Astrocyte (in vitro differentiated cells and primary cell): ENCODE measurements around the gene ZNF516. TPM values are rescaled to one million over a fixed set of nuclear protein-coding genes. Genes with fewer than 3 reads are reported as not detected.

Experiments
- DNase-seq: peaks from one replicate; pipeline ENCODE4 v3.0.0-alpha.2; 2010; ENCODE audit warnings: low read depth
- FAIRE-seq: peaks from 2 replicates; lab custom pipeline; 2011; peaks lifted over from hg19 to GRCh38; lab: Jason Lieb, UNC
- H2AFZ ChIP-seq: 2 replicates; pipeline ENCODE4 v1.6.0; 2012; ENCODE audit warnings: low read depth, low read length, inconsistent platforms
- H3K27ac ChIP-seq: 2 replicates; pipeline ENCODE4 v1.5.1; 2011; ENCODE audit warnings: low read depth, low read length, inconsistent platforms
- H3K27me3 ChIP-seq: 2 replicates; pipeline ENCODE4 v1.6.0; 2011; ENCODE audit warnings: low read length, inconsistent platforms; ENCODE audit not compliant: insufficient read depth
- H3K36me3 ChIP-seq: 2 replicates; pipeline ENCODE4 v1.5.1; 2011; ENCODE audit warnings: low read length, inconsistent platforms; ENCODE audit not compliant: insufficient read depth
- H3K4me1 ChIP-seq: 2 replicates; pipeline ENCODE4 v1.5.1; 2011; ENCODE audit warnings: low read length, inconsistent platforms; ENCODE audit not compliant: insufficient read depth
- H3K4me2 ChIP-seq: 2 replicates; pipeline ENCODE4 v1.6.0; 2012; ENCODE audit warnings: low read length, inconsistent platforms
- H3K4me3 ChIP-seq: 2 replicates; pipeline ENCODE4 v1.5.1; 2011; ENCODE audit warnings: low read depth, mild to moderate bottlenecking, low read length, inconsistent platforms; ENCODE audit not compliant: insufficient read depth
- H3K79me2 ChIP-seq: 2 replicates; pipeline ENCODE4 v1.6.0; 2012; ENCODE audit warnings: mild to moderate bottlenecking, low read length, inconsistent platforms; ENCODE audit not compliant: insufficient read depth
- H3K9ac ChIP-seq: 2 replicates; pipeline ENCODE4 v1.6.0; 2012; ENCODE audit warnings: mild to moderate bottlenecking, low read length, inconsistent platforms
- H3K9me3 ChIP-seq: 2 replicates; pipeline ENCODE4 v1.5.1; 2012; ENCODE audit warnings: low read depth, mild to moderate bottlenecking, low read length, inconsistent platforms; ENCODE audit not compliant: insufficient read depth
- H4K20me1 ChIP-seq: 2 replicates; pipeline ENCODE4 v1.6.0; 2012; ENCODE audit warnings: low read length, inconsistent platforms; ENCODE audit not compliant: insufficient read depth
- H3K27ac Mint-ChIP-seq: one replicate; pipeline ENCODE4 v1.8.0; 2021; ENCODE audit warnings: mild to moderate bottlenecking, mixed read lengths; ENCODE audit not compliant: unreplicated experiment
- H3K27me3 Mint-ChIP-seq: one replicate; pipeline ENCODE4 v1.8.0; 2021; ENCODE audit warnings: low read depth, mixed read lengths; ENCODE audit not compliant: unreplicated experiment
- H3K36me3 Mint-ChIP-seq: one replicate; pipeline ENCODE4 v1.8.0; 2021; ENCODE audit warnings: low read depth, mixed read lengths; ENCODE audit not compliant: unreplicated experiment
- H3K4me1 Mint-ChIP-seq: one replicate; pipeline ENCODE4 v1.8.0; 2021; ENCODE audit warnings: low read depth, mixed read lengths; ENCODE audit not compliant: unreplicated experiment
- H3K4me3 Mint-ChIP-seq: one replicate; pipeline ENCODE4 v1.8.0; 2021; ENCODE audit warnings: mild to moderate bottlenecking, moderate library complexity, mixed read lengths; ENCODE audit not compliant: unreplicated experiment
- H3K9me3 Mint-ChIP-seq: one replicate; pipeline ENCODE4 v1.8.0; 2021; ENCODE audit warnings: mild to moderate bottlenecking, mixed read lengths; ENCODE audit not compliant: unreplicated experiment
- CTCF ChIP-seq: IDR thresholded peaks from 2 replicates; pipeline ENCODE4 v1.5.1; 2011; ENCODE audit warnings: low read depth, mild to moderate bottlenecking, inconsistent platforms, low read length, moderate library complexity; ENCODE audit not compliant: insufficient read depth
- EZH2 ChIP-seq: IDR thresholded peaks from 2 replicates; pipeline ENCODE4 v1.6.1; 2012; ENCODE audit warnings: mild to moderate bottlenecking, low read length, inconsistent platforms; ENCODE audit not compliant: insufficient read depth
- total RNA-seq: library from RNA; stranded (reverse); gene quantifications from 2 replicates; pipeline ENCODE4 v1.2.1, GENCODE V29; 2021

ZNF516 gene
- total RNA-seq, 1 donor from 2014 or later = 59.8 TPM

- Histone ChIP-seq H2AFZ (no peak overlapping the region), H3K27ac (no peak overlapping the region), H3K4me1 (peaks cover 10% of the 10 kb centered on the region), H3K9me3 (no peaks in the 10 kb centered on the region), H3K27me3 (no peaks in the 10 kb centered on the region), H4K20me1 (peaks cover 70% of the 10 kb centered on the region), H3K36me3 (no peaks in the 10 kb centered on the region), H3K9ac (no peak overlapping the region), H3K79me2 (peaks cover 93% of the 10 kb centered on the region), H3K4me3 (no peak overlapping the region), H3K4me2 (no peak overlapping the region)
- FAIRE-seq (no peak), DNase-seq (no peak)
- Mint-ChIP-seq H3K4me3 (no peak overlapping the region), H3K36me3 (peaks cover 5% of the 10 kb centered on the region), H3K27me3 (no peaks in the 10 kb centered on the region), H3K4me1 (peaks cover 36% of the 10 kb centered on the region), H3K27ac (no peak overlapping the region), H3K9me3 (no peaks in the 10 kb centered on the region)
- TF ChIP-seq EZH2 = no peak
- TF ChIP-seq CTCF = no peak
These were observed 10.2 kb downstream of the ZNF516 start for GRCh38 chr18:76484749-76485387.

GRCh38 chr18:76483780-76484179 lies 11.3 kb downstream of the ZNF516 start:
- H3K27me3 Mint-ChIP-seq = no peaks in the 10 kb centered on the region
- peaks cover 5% of the 10 kb centered on the region for H3K36me3 Mint-ChIP-seq
- no peak overlapping the region for H3K4me2 ChIP-seq
- no peak overlapping the region for H3K9ac ChIP-seq
- H3K27me3 ChIP-seq = no peaks in the 10 kb centered on the region
- DNase-seq = no peak
- H3K79me2 ChIP-seq = peaks cover 93% of the 10 kb centered on the region
- peaks cover 32% of the 10 kb centered on the region for H3K4me1 Mint-ChIP-seq
- H3K4me3 ChIP-seq = no peak overlapping the region
- no peak overlapping the region for H3K27ac ChIP-seq
- no peak overlapping the region for H3K27ac Mint-ChIP-seq
- no peak overlapping the region for H3K4me3 Mint-ChIP-seq
- TF ChIP-seq EZH2 (no peak), CTCF (no peak)
- no peak overlapping the region for H2AFZ ChIP-seq
- H4K20me1 ChIP-seq = peaks cover 66% of the 10 kb centered on the region
- no peaks in the 10 kb centered on the region for H3K9me3 Mint-ChIP-seq
- peaks cover 9% of the 10 kb centered on the region for H3K4me1 ChIP-seq
- no peaks in the 10 kb centered on the region for H3K9me3 ChIP-seq
- no peak for FAIRE-seq
- H3K36me3 ChIP-seq = no peaks in the 10 kb centered on the region

- Mint-ChIP-seq H3K27me3 (no peaks in the 10 kb centered on the region), H3K36me3 (peaks cover 5% of the 10 kb centered on the region)
- peaks cover 92% of the 10 kb centered on the region for H3K79me2 ChIP-seq
These were observed 11.9 kb downstream of the ZNF516 start for GRCh38 chr18:76482971-76483691.

More at GRCh38 chr18:76482971-76483691, 11.9 kb downstream of the ZNF516 start:
- Histone ChIP-seq H3K9ac (no peak overlapping the region), H3K4me1 (peaks cover 4% of the 10 kb centered on the region), H3K9me3 (no peaks in the 10 kb centered on the region), H2AFZ (no peak overlapping the region), H3K4me2 (no peak overlapping the region), H4K20me1 (peaks cover 60% of the 10 kb centered on the region), H3K27me3 (no peaks in the 10 kb centered on the region), H3K27ac (no peak overlapping the region), H3K36me3 (no peaks in the 10 kb centered on the region), H3K4me3 (no peak overlapping the region)
- no peak for TF ChIP-seq CTCF
- TF ChIP-seq EZH2 = no peak
- Mint-ChIP-seq H3K9me3 (no peaks in the 10 kb centered on the region), H3K4me3 (no peak overlapping the region), H3K27ac (no peak overlapping the region), H3K4me1 (peaks cover 27% of the 10 kb centered on the region)
- DNase-seq (no peak), FAIRE-seq (no peak)
